ENCODE measurements around the gene PRR19.

PRR19 gene

GRCh38 chr19:42292042-42292960 lies 9.6 kb upstream of the PRR19 start:
- Histone ChIP-seq H3K9me3 (ENCODE audit: control insufficient read depth, insufficient read depth, low read length) (no peaks in the 10 kb centered on the region), H3K4me3 (ENCODE audit: low read length) (no peak overlapping the region), H3K4me2 (ENCODE audit: low read length) (no peak overlapping the region), H3K9me2 (replicated peaks; ENCODE audit: control insufficient read depth, low read length) (no peaks in the 10 kb centered on the region), H3K36me3 (ENCODE audit: control insufficient read depth, low read length) (peaks cover 92% of the 10 kb centered on the region), H3K4me1 (ENCODE audit: control insufficient read depth, low read length) (peaks cover 3% of the 10 kb centered on the region; the same call in 1 of the 2 replicates), H4K20me1 (ENCODE audit: control insufficient read depth, insufficient read depth, low read depth, low read length) (no peaks in the 10 kb centered on the region), H3F3A (ENCODE audit: control insufficient read depth, insufficient read depth) (no peaks in the 10 kb centered on the region), H3K27me3 (ENCODE audit: control insufficient read depth, low read length) (no peaks in the 10 kb centered on the region), H3K79me2 (ENCODE audit: control insufficient read depth, low read length) (no peaks in the 10 kb centered on the region), H3K27ac (ENCODE audit: low read depth, low read length) (no peak overlapping the region)
- TF ChIP-seq CTCF (IDR thresholded peaks at IDR 0.05; ENCODE audit: low read depth, low read length, poor library complexity, severe bottlenecking) (no peak), EZH2phosphoT487 (IDR thresholded peaks at IDR 0.05; ENCODE audit: borderline replicate concordance, low read length) (no peak)

- Histone ChIP-seq H3K79me2 (ENCODE audit: control insufficient read depth, low read length) (no peaks in the 10 kb centered on the region), H3K9me2 (replicated peaks; ENCODE audit: control insufficient read depth, low read length) (no peaks in the 10 kb centered on the region), H3K36me3 (ENCODE audit: control insufficient read depth, low read length) (peaks cover 86% of the 10 kb centered on the region), H3K4me3 (ENCODE audit: low read length) (no peak overlapping the region), H3K27me3 (ENCODE audit: control insufficient read depth, low read length) (no peaks in the 10 kb centered on the region), H3K27ac (ENCODE audit: low read depth, low read length) (no peak overlapping the region), H4K20me1 (ENCODE audit: control insufficient read depth, insufficient read depth, low read depth, low read length) (no peaks in the 10 kb centered on the region), H3K4me1 (ENCODE audit: control insufficient read depth, low read length) (peaks cover 3% of the 10 kb centered on the region; the same call in 1 of the 2 replicates), H3K4me2 (ENCODE audit: low read length) (no peak overlapping the region), H3K9me3 (ENCODE audit: control insufficient read depth, insufficient read depth, low read length) (no peaks in the 10 kb centered on the region), H3F3A (ENCODE audit: control insufficient read depth, insufficient read depth) (no peaks in the 10 kb centered on the region)
- no peak for TF ChIP-seq CTCF (IDR thresholded peaks at IDR 0.05; ENCODE audit: low read depth, low read length, poor library complexity, severe bottlenecking)
- TF ChIP-seq EZH2phosphoT487 (IDR thresholded peaks at IDR 0.05; ENCODE audit: borderline replicate concordance, low read length): no peak
Measured at GRCh38 chr19:42292963-42293362, 9.0 kb upstream of the PRR19 start.

GRCh38 chr19:42293540-42293939 lies 8.4 kb upstream of the PRR19 start:
- H3K4me3 ChIP-seq (ENCODE audit: low read length): no peak overlapping the region
- H3F3A ChIP-seq (ENCODE audit: control insufficient read depth, insufficient read depth): peaks cover 2% of the 10 kb centered on the region; the same call in 1 of the 2 replicates
- H3K4me2 ChIP-seq (ENCODE audit: low read length): no peak overlapping the region
- TF ChIP-seq EZH2phosphoT487 (IDR thresholded peaks at IDR 0.05; ENCODE audit: borderline replicate concordance, low read length): no peak
- no peak for TF ChIP-seq CTCF (IDR thresholded peaks at IDR 0.05; ENCODE audit: low read depth, low read length, poor library complexity, severe bottlenecking)
- H4K20me1 ChIP-seq (ENCODE audit: control insufficient read depth, insufficient read depth, low read depth, low read length): no peaks in the 10 kb centered on the region
- peaks cover 80% of the 10 kb centered on the region for H3K36me3 ChIP-seq (ENCODE audit: control insufficient read depth, low read length)
- H3K27me3 ChIP-seq (ENCODE audit: control insufficient read depth, low read length): no peaks in the 10 kb centered on the region
- no peaks in the 10 kb centered on the region for H3K9me2 ChIP-seq (replicated peaks; ENCODE audit: control insufficient read depth, low read length)
- no peaks in the 10 kb centered on the region for H3K9me3 ChIP-seq (ENCODE audit: control insufficient read depth, insufficient read depth, low read length)
- H3K27ac ChIP-seq (ENCODE audit: low read depth, low read length): no peak overlapping the region
- no peaks in the 10 kb centered on the region for H3K79me2 ChIP-seq (ENCODE audit: control insufficient read depth, low read length)
- peaks cover 3% of the 10 kb centered on the region; the same call in 1 of the 2 replicates for H3K4me1 ChIP-seq (ENCODE audit: control insufficient read depth, low read length)

Data from DOHH2 (cell line).